ENCODE measurements around the gene ZFPL1.
A peak's percentile ranks its signal among the peaks of the same experiment; 100 is the strongest.

ZFPL1 gene

GRCh38 chr11:65107078-65107477, 23.1 kb downstream of the ZFPL1 start:
- no peak for TF ChIP-seq CTCF (IDR thresholded peaks at IDR 0.05; ENCODE audit: borderline replicate concordance, control extremely low read depth, extremely low read depth, insufficient read depth, missing control alignments)
- no peak for DNase-seq (ENCODE audit: low spot score)
- in situ Hi-C loops (cut with MboI; ENCODE audit: low sequenced_read_pairs, unreplicated experiment): no loop called here

- DNase-seq (ENCODE audit: low spot score): no peak
Measured at GRCh38 chr11:65107751-65108468, 23.9 kb downstream of the ZFPL1 start.

GRCh38 chr11:65108469-65109123, 24.6 kb downstream of the ZFPL1 start:
- in situ Hi-C loops (cut with MboI; ENCODE audit: low sequenced_read_pairs, unreplicated experiment): no loop called here
- DNase-seq (ENCODE audit: low spot score): no peak
- no peak for TF ChIP-seq CTCF (IDR thresholded peaks at IDR 0.05; ENCODE audit: borderline replicate concordance, control extremely low read depth, extremely low read depth, insufficient read depth, missing control alignments)

More at GRCh38 chr11:65107751-65108468, 23.9 kb downstream of the ZFPL1 start:
- no peak for TF ChIP-seq CTCF (IDR thresholded peaks at IDR 0.05; ENCODE audit: borderline replicate concordance, control extremely low read depth, extremely low read depth, insufficient read depth, missing control alignments)
- in situ Hi-C loops (cut with MboI; ENCODE audit: low sequenced_read_pairs, unreplicated experiment): no loop called here

GRCh38 chr11:65109231-65110198, 25.5 kb downstream of the ZFPL1 start:
- DNase-seq (ENCODE audit: low spot score): peak; percentile 35
- no peak for TF ChIP-seq CTCF (IDR thresholded peaks at IDR 0.05; ENCODE audit: borderline replicate concordance, control extremely low read depth, extremely low read depth, insufficient read depth, missing control alignments)
- in situ Hi-C loops (cut with MboI; ENCODE audit: low sequenced_read_pairs, unreplicated experiment): no loop called here

- peak; percentile 92 for DNase-seq (ENCODE audit: low spot score)
- in situ Hi-C loops (cut with MboI; ENCODE audit: low sequenced_read_pairs, unreplicated experiment): no loop called here
- TF ChIP-seq CTCF (IDR thresholded peaks at IDR 0.05; ENCODE audit: borderline replicate concordance, control extremely low read depth, extremely low read depth, insufficient read depth, missing control alignments): peak; percentile 91
Measured at GRCh38 chr11:65110354-65110861, 26.4 kb downstream of the ZFPL1 start.

GRCh38 chr11:65111159-65111743, 27.2 kb downstream of the ZFPL1 start:
- TF ChIP-seq CTCF (IDR thresholded peaks at IDR 0.05; ENCODE audit: borderline replicate concordance, control extremely low read depth, extremely low read depth, insufficient read depth, missing control alignments): no peak
- in situ Hi-C loops (cut with MboI; ENCODE audit: low sequenced_read_pairs, unreplicated experiment): no loop called here
- no peak for DNase-seq (ENCODE audit: low spot score)
